ENCODE measurements around the gene GRAP.

Gene GRAP

DNA sequence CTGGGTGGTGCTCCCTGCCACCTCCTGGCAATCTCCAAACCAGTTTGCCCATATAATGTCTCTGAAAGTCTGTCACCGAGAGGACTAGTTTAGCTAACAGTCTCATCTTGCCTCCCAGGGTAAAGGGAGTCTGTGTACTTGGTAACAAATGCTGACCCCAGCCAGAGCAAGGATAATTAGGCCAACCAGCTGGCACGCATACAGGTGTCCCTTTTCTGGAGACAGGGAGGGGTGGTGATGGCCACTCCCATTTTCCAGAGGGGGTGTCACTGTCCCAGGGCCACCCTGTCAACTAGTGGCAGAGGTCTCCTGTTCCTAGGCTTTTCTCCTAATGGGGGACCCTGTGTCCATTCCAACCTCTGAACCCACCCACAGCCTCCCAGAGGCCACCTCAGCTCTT is 50.3 kb downstream of the GRAP start:
- H3K27ac ChIP-seq = no peak overlapping the region

DNA sequence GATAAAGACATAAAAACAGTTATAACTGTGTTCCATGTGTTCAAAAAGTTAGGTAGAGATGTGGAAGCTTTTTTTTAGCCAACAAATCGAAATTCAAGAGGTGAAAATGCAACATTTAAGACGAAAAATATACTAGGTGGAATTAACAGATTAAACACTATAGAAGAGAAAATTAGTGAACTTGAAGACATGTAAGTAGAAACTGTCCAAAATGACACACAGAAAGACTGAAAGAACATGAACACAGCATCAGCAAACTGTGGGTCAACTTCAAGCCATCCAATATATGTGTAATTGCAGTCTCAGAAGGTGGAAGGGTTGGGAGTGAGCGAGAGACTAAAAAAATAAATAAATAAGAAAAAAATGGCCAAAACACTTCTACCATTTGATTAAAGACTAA is 51.5 kb downstream of the GRAP start:
- no peak overlapping the region for H3K27ac ChIP-seq
- H3K36me3 ChIP-seq = peaks cover 0 to 16% (median 0%) of the 10 kb centered on the region in 11 experiments; a peak in 3 of 22 replicates
- H3K4me2 ChIP-seq = no peak overlapping the region
- H3K9ac ChIP-seq = no peak overlapping the region
- H3K4me3 ChIP-seq = no peak overlapping the region
- TF ChIP-seq Cebpa-rat (IDR thresholded peaks at IDR 0.05) = no peak
- H3K9me3 ChIP-seq (replicated peaks in 1 of 11) = peaks cover 18 to 26% (median 20%) of the 10 kb centered on the region in 11 experiments
- H3K4me1 ChIP-seq = peaks cover 6 to 17% (median 13%) of the 10 kb centered on the region in 10 experiments; a peak in 19 of 20 replicates
- H4K20me1 ChIP-seq = peaks cover 0 to 87% (median 6%) of the 10 kb centered on the region in 11 experiments; a peak in 11 of 22 replicates
- peaks cover 0 to 32% (median 19%) of the 10 kb centered on the region in 11 experiments; a peak in 16 of 22 replicates for H3K27me3 ChIP-seq

More for the DNA sequence above, 50.3 kb downstream of the GRAP start:
- no peak for TF ChIP-seq Cebpa-rat (IDR thresholded peaks at IDR 0.05)
- no peak overlapping the region for H3K9ac ChIP-seq
- no peak overlapping the region for H3K4me3 ChIP-seq
- peaks cover 5 to 38% (median 23%) of the 10 kb centered on the region in 11 experiments; a peak in 18 of 22 replicates for H3K27me3 ChIP-seq
- H3K36me3 ChIP-seq = peaks cover 0 to 16% (median 0%) of the 10 kb centered on the region in 11 experiments; a peak in 3 of 22 replicates
- no peak overlapping the region for H3K4me2 ChIP-seq
- peaks cover 17 to 26% (median 23%) of the 10 kb centered on the region in 10 experiments for H3K4me1 ChIP-seq
- H4K20me1 ChIP-seq = peaks cover 0 to 87% (median 12%) of the 10 kb centered on the region in 11 experiments; a peak in 14 of 22 replicates
- peaks cover 18 to 26% (median 20%) of the 10 kb centered on the region in 11 experiments for H3K9me3 ChIP-seq (replicated peaks in 1 of 11)

DNA sequence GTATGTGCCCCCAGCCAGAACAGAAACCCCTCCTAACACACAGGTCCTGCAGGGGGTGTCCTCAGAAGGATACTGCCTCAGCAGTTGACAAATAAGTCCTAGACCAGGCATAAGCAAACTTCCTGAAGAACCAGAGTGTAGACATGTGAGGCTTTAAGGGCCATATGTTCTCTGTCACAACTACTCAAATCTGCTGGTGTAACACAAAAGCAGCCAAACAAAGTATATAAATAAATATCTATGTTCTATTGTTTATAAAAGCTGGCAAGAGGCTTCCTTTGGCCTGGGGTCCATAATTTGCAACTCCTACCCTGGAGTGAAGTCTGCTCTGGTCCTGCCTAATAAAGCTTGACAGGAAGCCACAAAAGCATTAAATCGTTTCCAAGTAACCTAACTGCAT is 52.1 kb downstream of the GRAP start:
- peaks cover 0 to 16% (median 0%) of the 10 kb centered on the region in 11 experiments; a peak in 3 of 22 replicates for H3K36me3 ChIP-seq

DNA sequence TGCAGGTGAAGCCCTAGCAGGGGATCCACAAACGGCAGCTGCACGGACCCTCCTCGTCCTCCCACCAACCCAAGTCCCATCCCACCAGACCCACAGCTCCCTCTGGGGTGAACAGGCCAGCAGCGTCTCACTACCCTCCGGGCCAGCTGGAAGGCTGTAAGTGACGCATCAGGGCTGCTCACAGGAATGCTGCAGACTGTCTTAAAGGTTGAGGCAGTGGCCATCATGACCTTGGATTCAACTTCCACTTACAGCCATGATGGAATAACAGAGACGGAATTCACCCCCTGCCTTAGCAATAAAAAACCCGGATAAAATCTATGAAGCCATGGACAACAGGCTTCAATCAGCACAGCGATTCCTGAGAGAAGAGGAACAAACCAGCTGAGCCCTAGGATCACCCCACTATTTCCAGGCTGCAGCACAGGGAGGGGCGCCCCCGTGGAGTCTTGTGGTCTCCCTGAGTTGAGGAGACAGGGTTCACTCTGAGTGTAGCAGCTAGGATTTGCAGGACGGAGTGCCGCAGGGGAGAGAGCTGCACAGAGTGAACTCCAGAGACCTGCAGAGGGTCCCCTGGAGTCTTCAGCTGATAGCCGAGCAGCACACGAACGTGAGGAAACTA is 52.7 kb downstream of the GRAP start:
- H3K27ac ChIP-seq = no peak overlapping the region
- peaks cover 6 to 17% (median 13%) of the 10 kb centered on the region in 10 experiments; a peak in 19 of 20 replicates for H3K4me1 ChIP-seq
- peaks cover 0 to 16% (median 0%) of the 10 kb centered on the region in 11 experiments; a peak in 3 of 22 replicates for H3K36me3 ChIP-seq
- H3K9ac ChIP-seq = no peak overlapping the region
- no peak overlapping the region for H3K4me3 ChIP-seq
- no peak overlapping the region for H3K4me2 ChIP-seq
- TF ChIP-seq Cebpa-rat (IDR thresholded peaks at IDR 0.05) = no peak
- peaks cover 18 to 26% (median 20%) of the 10 kb centered on the region in 11 experiments for H3K9me3 ChIP-seq (replicated peaks in 1 of 11)
- H3K27me3 ChIP-seq = peaks cover 0 to 29% (median 19%) of the 10 kb centered on the region in 11 experiments; a peak in 16 of 22 replicates
- peaks cover 0 to 86% (median 4%) of the 10 kb centered on the region in 11 experiments; a peak in 10 of 22 replicates for H4K20me1 ChIP-seq

More for the DNA sequence above, 52.1 kb downstream of the GRAP start:
- Histone ChIP-seq H3K9ac (no peak overlapping the region), H3K4me3 (no peak overlapping the region), H3K27me3 (peaks cover 0 to 29% (median 19%) of the 10 kb centered on the region in 11 experiments; a peak in 16 of 22 replicates), H3K4me2 (no peak overlapping the region), H3K27ac (no peak overlapping the region), H3K4me1 (peaks cover 6 to 17% (median 13%) of the 10 kb centered on the region in 10 experiments; a peak in 19 of 20 replicates), H3K9me3 (replicated peaks in 1 of 11) (peaks cover 18 to 26% (median 20%) of the 10 kb centered on the region in 11 experiments), H4K20me1 (peaks cover 0 to 87% (median 6%) of the 10 kb centered on the region in 11 experiments; a peak in 10 of 22 replicates)
- TF ChIP-seq Cebpa-rat (IDR thresholded peaks at IDR 0.05) = no peak

DNA sequence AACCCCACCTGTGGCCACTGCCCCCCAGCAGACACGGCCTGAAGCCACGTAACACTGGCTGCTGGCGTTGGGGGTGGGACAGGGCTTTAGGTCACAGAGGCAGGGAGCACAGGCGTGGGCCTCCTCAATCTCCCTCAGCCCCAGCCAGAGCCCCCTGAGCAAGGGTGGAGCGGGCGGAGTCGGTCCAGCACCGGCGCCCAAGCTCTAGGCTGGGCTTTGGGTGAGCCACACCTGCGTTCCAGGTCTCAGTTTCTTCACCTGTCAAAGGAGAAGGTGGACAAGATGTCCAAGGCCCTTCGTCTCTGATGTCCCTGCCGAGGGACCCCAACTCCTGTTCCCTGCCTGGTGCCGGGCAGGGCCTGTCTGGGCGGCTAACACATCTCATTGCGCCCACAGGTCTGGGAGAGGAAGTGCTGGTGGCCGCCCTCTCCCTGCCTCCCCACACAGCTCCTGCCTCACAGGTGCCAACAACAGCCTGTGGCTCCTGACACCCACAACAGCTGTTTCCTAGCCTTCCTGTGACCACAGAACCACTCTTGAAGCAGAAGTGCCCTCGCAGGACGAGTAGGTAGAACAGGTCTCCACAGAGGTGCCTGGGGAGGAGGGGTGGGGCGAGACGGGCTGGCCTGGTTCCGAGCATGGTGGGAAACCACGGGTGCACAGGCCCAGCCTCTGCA is 54.2 kb downstream of the GRAP start:
- H3K36me3 ChIP-seq = peaks cover 0 to 28% (median 0%) of the 10 kb centered on the region in 11 experiments; a peak in 3 of 22 replicates
- H3K4me1 ChIP-seq = peaks cover 6 to 17% (median 13%) of the 10 kb centered on the region in 10 experiments; a peak in 19 of 20 replicates
- no peak overlapping the region for H3K27ac ChIP-seq
- peaks cover 18 to 26% (median 20%) of the 10 kb centered on the region in 11 experiments for H3K9me3 ChIP-seq (replicated peaks in 1 of 11)
- TF ChIP-seq Cebpa-rat (IDR thresholded peaks at IDR 0.05) = no peak
- H3K4me3 ChIP-seq = no peak overlapping the region
- H3K27me3 ChIP-seq = peaks cover 0 to 34% (median 24%) of the 10 kb centered on the region in 11 experiments; a peak in 18 of 22 replicates
- peaks cover 0 to 85% (median 4%) of the 10 kb centered on the region in 11 experiments; a peak in 11 of 22 replicates for H4K20me1 ChIP-seq
- H3K4me2 ChIP-seq = peak overlapping the region; percentile 39 to 83 (median 72); a peak in 21 of 22 replicates
- peak overlapping the region in 2 of 11 experiments; percentile 12 to 14; a peak in 3 of 22 replicates for H3K9ac ChIP-seq

DNA sequence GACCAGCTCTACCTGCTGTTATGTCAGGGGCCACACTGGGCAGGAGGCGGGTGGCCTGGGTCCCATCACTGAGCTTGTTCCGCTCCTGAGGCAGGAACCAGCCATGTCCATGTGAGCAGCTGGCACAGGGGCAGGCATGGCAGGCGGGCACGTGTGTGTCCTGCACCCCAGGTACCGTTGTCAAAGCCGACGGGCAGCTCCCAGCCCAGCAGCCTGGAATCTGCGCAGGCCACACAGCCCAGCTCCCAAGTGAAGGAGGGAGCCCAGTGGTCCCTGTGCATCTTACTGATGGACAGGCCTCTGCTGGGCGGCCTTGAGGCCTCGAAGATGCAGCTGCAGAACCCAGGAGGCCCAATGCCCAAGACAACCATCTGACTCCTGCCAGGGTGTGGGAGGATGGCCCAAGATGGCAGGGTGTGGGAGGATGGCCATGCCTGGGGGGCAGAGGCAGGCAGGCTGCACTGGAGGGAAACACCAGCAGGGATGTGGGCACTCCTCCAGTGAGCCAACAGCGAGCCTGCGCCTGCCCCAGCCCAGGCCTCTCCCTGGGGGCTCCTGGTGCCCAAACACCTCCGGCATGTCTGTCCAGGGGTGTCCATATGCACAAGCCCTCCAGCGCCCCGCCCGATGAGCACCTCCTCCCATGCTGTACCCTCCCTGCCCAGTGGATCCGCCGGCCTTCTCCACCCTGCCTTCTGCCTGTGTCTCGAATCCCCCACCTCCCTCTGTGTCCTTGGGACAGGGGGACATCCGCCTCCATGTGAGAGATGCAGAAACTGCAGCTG is 55.0 kb downstream of the GRAP start:
- peaks cover 0 to 43% (median 33%) of the 10 kb centered on the region in 11 experiments; a peak in 18 of 22 replicates for H3K27me3 ChIP-seq
- H3K9ac ChIP-seq = no peak overlapping the region
- no peak overlapping the region for H3K27ac ChIP-seq
- TF ChIP-seq Cebpa-rat (IDR thresholded peaks at IDR 0.05) = no peak
- H4K20me1 ChIP-seq = peaks cover 0 to 85% (median 4%) of the 10 kb centered on the region in 11 experiments; a peak in 11 of 22 replicates
- no peak overlapping the region for H3K4me3 ChIP-seq
- H3K4me2 ChIP-seq = peak overlapping the region in 9 of 11 experiments; percentile 57 to 83 (median 72); a peak in 12 of 22 replicates
- H3K4me1 ChIP-seq = peaks cover 6 to 24% (median 19%) of the 10 kb centered on the region in 10 experiments; a peak in 19 of 20 replicates
- peaks cover 0 to 33% (median 0%) of the 10 kb centered on the region in 11 experiments; a peak in 3 of 22 replicates for H3K36me3 ChIP-seq
- peaks cover 18 to 26% (median 20%) of the 10 kb centered on the region in 11 experiments for H3K9me3 ChIP-seq (replicated peaks in 1 of 11)

DNA sequence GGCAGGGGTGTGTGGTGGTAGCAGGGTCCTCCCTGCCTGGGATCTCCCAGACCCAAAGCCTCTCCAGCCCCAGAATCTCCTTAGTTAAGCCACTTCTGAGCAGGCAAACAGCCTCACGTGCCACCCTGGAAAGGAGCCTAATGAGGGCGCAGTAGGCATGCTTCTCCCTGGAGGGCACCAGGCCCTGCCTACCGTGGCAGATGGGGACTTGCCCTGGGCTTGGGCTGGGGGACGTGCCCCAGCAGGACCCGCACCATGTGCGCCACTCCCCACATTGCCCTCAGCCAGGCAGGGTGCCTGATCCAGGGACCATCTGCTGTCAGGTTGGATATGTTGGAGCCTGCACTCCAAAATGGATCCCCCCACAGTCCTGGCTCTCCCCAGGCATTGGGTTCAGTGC is 56.4 kb downstream of the GRAP start:
- Histone ChIP-seq H3K36me3 (peaks cover 0 to 29% (median 0%) of the 10 kb centered on the region in 11 experiments; a peak in 3 of 22 replicates), H3K4me2 (no peak overlapping the region)
- TF ChIP-seq Cebpa-rat (IDR thresholded peaks at IDR 0.05) = no peak

More for the DNA sequence above, 56.4 kb downstream of the GRAP start:
- Histone ChIP-seq H3K9me3 (replicated peaks in 1 of 11) (peaks cover 8 to 14% (median 11%) of the 10 kb centered on the region in 11 experiments), H3K27ac (no peak overlapping the region), H3K27me3 (peaks cover 0 to 48% (median 34%) of the 10 kb centered on the region in 11 experiments; a peak in 18 of 22 replicates), H3K9ac (no peak overlapping the region), H3K4me3 (no peak overlapping the region), H3K4me1 (peaks cover 6 to 30% (median 23%) of the 10 kb centered on the region in 10 experiments; a peak in 19 of 20 replicates), H4K20me1 (peaks cover 0 to 86% (median 4%) of the 10 kb centered on the region in 11 experiments; a peak in 11 of 22 replicates)

Measured in BLaER1 treated with 17β-estradiol and CSF1 and Interleukin-3, amounts not matched to agents 10 nM and 100 nM (cell line).